Measurements from ENCODE around the gene TCEAL1. TPM values are rescaled to one million over a fixed set of nuclear protein-coding genes. Genes with fewer than 3 reads are reported as not detected.
"Not testable (repeated sequence)": the region's sequence is repeated elsewhere in the genome, so short reads cannot be mapped to it uniquely, and the experiment has no call there.

TCEAL1 gene
- total RNA-seq, 1 donor from 2014 or later, result 93.1 TPM

GRCh38 chrX:103637604-103638338 is 9.0 kb downstream of the TCEAL1 start:
- DNase-seq (ENCODE audit: extremely low spot score in 2 of 2), result no peak
- Histone ChIP-seq H3K4me3 (no peak overlapping the region), H3K27ac (no peak overlapping the region), H3K4me1 (no peaks in the 10 kb centered on the region), H3K36me3 (no peaks in the 10 kb centered on the region), H3K27me3 (no peaks in the 10 kb centered on the region), H3K9me3 (no peaks in the 10 kb centered on the region)
- no peak for TF ChIP-seq POLR2AphosphoS5 (IDR thresholded peaks at IDR 0.05; ENCODE audit: insufficient read depth in 1 of 2, low read depth in 1 of 2)
- no peak for TF ChIP-seq POLR2A (IDR thresholded peaks at IDR 0.05)
- no peak for TF ChIP-seq CTCF (IDR thresholded peaks at IDR 0.05)
- intact Hi-C loops (cut with DNase I), result no loop called here

GRCh38 chrX:103638479-103639346 is 9.9 kb downstream of the TCEAL1 start:
- DNase-seq (ENCODE audit: extremely low spot score in 2 of 2); H3K27ac ChIP-seq; H3K27me3 ChIP-seq; H3K4me3 ChIP-seq; H3K9me3 ChIP-seq; H3K36me3 ChIP-seq; H3K4me1 ChIP-seq; intact Hi-C loops (cut with DNase I): not testable (repeated sequence)

- H3K9me3 ChIP-seq, result no peaks in the 10 kb centered on the region
- TF ChIP-seq POLR2AphosphoS5 (IDR thresholded peaks at IDR 0.05; ENCODE audit: insufficient read depth in 1 of 2, low read depth in 1 of 2), result no peak
- no peak for TF ChIP-seq CTCF (IDR thresholded peaks at IDR 0.05)
- TF ChIP-seq POLR2A (IDR thresholded peaks at IDR 0.05), result no peak
- no peak overlapping the region for H3K27ac ChIP-seq
- H3K4me3 ChIP-seq, result no peak overlapping the region
- no peaks in the 10 kb centered on the region for H3K4me1 ChIP-seq
- intact Hi-C loops (cut with DNase I), result no loop called here
- no peak for DNase-seq (ENCODE audit: extremely low spot score in 2 of 2)
- H3K27me3 ChIP-seq, result no peaks in the 10 kb centered on the region
- no peaks in the 10 kb centered on the region for H3K36me3 ChIP-seq
These were observed 11.8 kb downstream of the TCEAL1 start for GRCh38 chrX:103640401-103641155.

- no peaks in the 10 kb centered on the region for H3K27me3 ChIP-seq
- H3K4me1 ChIP-seq, result no peaks in the 10 kb centered on the region
- no peak overlapping the region for H3K4me3 ChIP-seq
- H3K36me3 ChIP-seq, result no peaks in the 10 kb centered on the region
- TF ChIP-seq CTCF (IDR thresholded peaks at IDR 0.05) (no peak), POLR2A (IDR thresholded peaks at IDR 0.05) (no peak), POLR2AphosphoS5 (IDR thresholded peaks at IDR 0.05; ENCODE audit: insufficient read depth in 1 of 2, low read depth in 1 of 2) (no peak)
- intact Hi-C loops (cut with DNase I), result no loop called here
- DNase-seq (ENCODE audit: extremely low spot score in 2 of 2), result no peak
- H3K9me3 ChIP-seq, result no peaks in the 10 kb centered on the region
- no peak overlapping the region for H3K27ac ChIP-seq
These were observed 15.3 kb downstream of the TCEAL1 start for GRCh38 chrX:103644125-103644524.

GRCh38 chrX:103647630-103648029 is 18.9 kb downstream of the TCEAL1 start:
- Histone ChIP-seq H3K4me1 (no peaks in the 10 kb centered on the region), H3K27ac (no peak overlapping the region), H3K27me3 (no peaks in the 10 kb centered on the region), H3K9me3 (no peaks in the 10 kb centered on the region), H3K36me3 (no peaks in the 10 kb centered on the region), H3K4me3 (no peak overlapping the region)
- no peak for DNase-seq (ENCODE audit: extremely low spot score in 2 of 2)
- intact Hi-C loops (cut with DNase I), result no loop called here
- no peak for TF ChIP-seq CTCF (IDR thresholded peaks at IDR 0.05)
- TF ChIP-seq POLR2A (IDR thresholded peaks at IDR 0.05), result no peak
- TF ChIP-seq POLR2AphosphoS5 (IDR thresholded peaks at IDR 0.05; ENCODE audit: insufficient read depth in 1 of 2, low read depth in 1 of 2), result no peak

Data from vagina (tissue), 2 donors.